Endothelial cell of umbilical vein (primary cell): ENCODE data around the gene SLC30A4. TPM values are rescaled to one million over a fixed set of nuclear protein-coding genes. Genes with fewer than 3 reads are reported as not detected.

ENCODE experiments used
- BruUV-seq: library from RNA; stranded (reverse); fragments of 400-500 nt; replicated peaks from 2 replicates; lab custom pipeline; 2021; lab: Mats Ljungman, UMichigan
- CTCF ChIA-PET: fragments of 300-600, 350-600 bp; sonication (Branson Sonifier 250); formaldehyde crosslinking; loops from one replicate; lab custom pipeline; 2021; ENCODE audit warnings: antibody characterized with exemption, inconsistent platforms; lab: Charles Lee
- POLR2A ChIA-PET: fragments of 300-600, 350-600 bp; sonication (Branson Sonifier 250); formaldehyde crosslinking; loops from one replicate; lab custom pipeline; 2021; ENCODE audit warnings: antibody characterized with exemption, inconsistent platforms; lab: Charles Lee
- DNase-seq: peaks from one replicate; pipeline ENCODE4 v3.0.0-alpha.2; 2011; ENCODE audit warnings: low read depth, low spot score
- FAIRE-seq: peaks from 2 replicates; lab custom pipeline; 2011; peaks lifted over from hg19 to GRCh38; lab: Jason Lieb, UNC
- H2AFZ ChIP-seq: 2 replicates; pipeline ENCODE4 v1.6.0; 2012; ENCODE audit warnings: low read depth, low read length, control low read depth, inconsistent platforms
- H3K27ac ChIP-seq: 2 replicates; pipeline ENCODE4 v1.5.1; 2011; ENCODE audit warnings: low read depth, mild to moderate bottlenecking, control low read depth, low read length, moderate library complexity; ENCODE audit not compliant: insufficient read depth
- H3K27me3 ChIP-seq, 2 experiments: 2 replicates each; pipeline versions ENCODE4 v1.6.0 to v1.6.1; 2011; ENCODE audit warnings: low read length in 2 of 2, mixed read lengths in 1 of 2; ENCODE audit not compliant: control insufficient read depth in 2 of 2, insufficient read depth in 2 of 2
- H3K36me3 ChIP-seq, 2 experiments: 2 replicates in 1 of 2; 3 replicates in 1 of 2; pipeline ENCODE4 v1.5.1; 2011; ENCODE audit warnings: low read length in 2 of 2, mild to moderate bottlenecking in 1 of 2, moderate library complexity in 1 of 2; ENCODE audit not compliant: control insufficient read depth in 2 of 2, insufficient read depth in 2 of 2; ENCODE audit errors: extremely low read depth in 1 of 2
- H3K4me1 ChIP-seq: 3 replicates; pipeline ENCODE4 v1.5.1; 2011; ENCODE audit warnings: mild to moderate bottlenecking, low read length; ENCODE audit not compliant: control insufficient read depth, insufficient read depth; ENCODE audit errors: extremely low read depth
- H3K4me2 ChIP-seq: 2 replicates; pipeline ENCODE4 v1.6.1; 2011; ENCODE audit warnings: low read length, control low read depth, mixed read lengths; ENCODE audit not compliant: insufficient read depth
- H3K4me3 ChIP-seq, 3 experiments: fragments of 200-600 bp in 1 of 3; sonication (generic), shearing (Covaris generic) in 1 of 3; replicated peaks in 1 of 3; 2 replicates each; pipeline ENCODE4 v1.5.1; 2011 to 2016; ENCODE audit warnings: control low read depth in 3 of 3, low read length in 3 of 3, mild to moderate bottlenecking in 2 of 3, inconsistent platforms in 1 of 3, low read depth in 1 of 3, moderate library complexity in 1 of 3; ENCODE audit not compliant: insufficient read depth in 1 of 3
- H3K79me2 ChIP-seq: 2 replicates; pipeline ENCODE4 v1.6.0; 2012; ENCODE audit warnings: low read length, inconsistent platforms; ENCODE audit not compliant: control insufficient read depth, insufficient read depth
- H3K9ac ChIP-seq: replicated peaks from 2 replicates; pipeline ENCODE3; 2011; ENCODE audit warnings: low read length, control low read depth; ENCODE audit not compliant: insufficient read depth; ENCODE audit errors: extremely low read depth
- H3K9me1 ChIP-seq: replicated peaks from 3 replicates; pipeline ENCODE4 v1.6.0; 2011; ENCODE audit warnings: mild to moderate bottlenecking, low read length; ENCODE audit not compliant: control insufficient read depth, insufficient read depth; ENCODE audit errors: extremely low read depth
- H3K9me3 ChIP-seq: replicated peaks from 2 replicates; pipeline ENCODE4 v1.5.1; 2012; ENCODE audit warnings: low read length, inconsistent platforms; ENCODE audit not compliant: control insufficient read depth, insufficient read depth
- H4K20me1 ChIP-seq: replicated peaks from 2 replicates; pipeline ENCODE3; 2011; ENCODE audit warnings: mild to moderate bottlenecking, low read length; ENCODE audit not compliant: control insufficient read depth, insufficient read depth; ENCODE audit errors: extremely low read depth
- EZH2 ChIP-seq: IDR thresholded peaks from 2 replicates; pipeline ENCODE4 v1.6.1; 2012; ENCODE audit warnings: borderline replicate concordance, low read depth, mild to moderate bottlenecking, moderate library complexity, low read length, inconsistent platforms; ENCODE audit not compliant: severe bottlenecking
- FOS ChIP-seq: IDR thresholded peaks from 2 replicates; pipeline ENCODE4 v1.6.1; 2011; ENCODE audit warnings: mild to moderate bottlenecking, low read length, moderate library complexity, borderline replicate concordance; ENCODE audit not compliant: insufficient read depth
- GATA2 ChIP-seq: IDR thresholded peaks from 2 replicates; pipeline ENCODE4 v1.7.0; 2011; ENCODE audit warnings: low read depth, mild to moderate bottlenecking, moderate library complexity, mixed read lengths, low read length; ENCODE audit not compliant: insufficient read length, insufficient read depth
- JUN ChIP-seq: IDR thresholded peaks from 2 replicates; pipeline ENCODE4 v1.6.1; 2011; ENCODE audit warnings: borderline replicate concordance, low read depth; ENCODE audit not compliant: insufficient read length, insufficient read depth
- MYC ChIP-seq: IDR thresholded peaks from one replicate; pipeline ENCODE4 v1.6.1; 2011; ENCODE audit warnings: mild to moderate bottlenecking, low read depth, low read length
- POLR2A ChIP-seq: IDR thresholded peaks from 2 replicates; pipeline ENCODE4 v1.6.1; 2012; ENCODE audit warnings: low read depth, mild to moderate bottlenecking, control low read depth, low read length
- POLR2AphosphoS5 ChIP-seq: IDR thresholded peaks from 2 replicates; pipeline ENCODE4 v1.6.1; 2012; ENCODE audit warnings: low read depth, mild to moderate bottlenecking, control low read depth, low read length, moderate library complexity; ENCODE audit not compliant: insufficient read depth
- dilution Hi-C: fragments of 300-500 bp; cut with MboI; formaldehyde crosslinking; loops from one replicate; pipeline ENCODE4 v1.15.0; 2019; ENCODE audit warnings: low sequenced_read_pairs; ENCODE audit not compliant: extremely low pct_ligation_motif_present
- intact Hi-C: fragments of 100-400 bp; cut with micrococcal nuclease; formaldehyde crosslinking; loops from one replicate; pipeline ENCODE4 v1.10.0; 2022
- polyA plus RNA-seq, 4 experiments: library from polyadenylated mRNA; depleted of rRNA in 3 of 4; stranded (reverse) in 3 of 4; unstranded in 1 of 4; fragments of >200 nt; gene quantifications; 2 replicates each; pipeline versions ENCODE4 v1.2.1 to v1.2.3, GENCODE V29; 2011 to 2012; ENCODE audit warnings: missing spikeins in 1 of 4
- total RNA-seq: library from RNA; stranded (reverse); gene quantifications from 2 replicates; pipeline ENCODE4 v1.2.3, GENCODE V29; 2021
- TF ChIP-seq, protein P1 (sequence below): IDR thresholded peaks from 2 replicates; pipeline ENCODE4 v1.6.1; 2011; ENCODE audit not compliant: insufficient read depth, insufficient read length
- TF ChIP-seq, protein P2 (sequence below), 2 donors: IDR thresholded peaks; 1 replicate in 1 of 2; 2 replicates in 1 of 2; pipeline ENCODE4 v1.5.1; 2011; ENCODE audit warnings: low read length in 2 of 2, mild to moderate bottlenecking in 2 of 2, moderate library complexity in 2 of 2, control low read depth in 1 of 2, inconsistent platforms in 1 of 2, low read depth in 1 of 2; ENCODE audit not compliant: insufficient read depth in 1 of 2; ENCODE audit errors: extremely low read depth in 1 of 2

SLC30A4 gene
- total and polyA plus RNA-seq, 2 donors (not counting 3 experiments of a cell fraction or from before 2014, with no cell fraction given) = 2.7 to 3.9 TPM

DNA sequence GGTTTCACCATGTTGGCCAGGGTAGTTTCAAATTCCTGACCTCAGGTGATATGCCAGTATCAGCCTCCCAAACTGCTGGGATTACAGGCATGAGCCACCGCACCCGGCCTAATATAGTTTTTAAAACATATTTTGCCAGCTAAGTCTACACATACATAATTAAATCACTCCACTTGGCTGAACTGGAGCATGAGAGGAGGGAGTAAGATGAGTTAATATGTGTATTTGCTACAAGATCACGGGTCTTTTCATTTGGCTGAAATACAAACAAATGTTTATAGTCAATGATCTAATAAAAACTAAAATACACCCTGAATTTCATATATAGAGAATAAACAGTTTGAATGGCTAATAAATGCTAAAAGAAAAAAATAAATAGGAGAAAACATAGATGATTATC, 25.3 kb downstream of the SLC30A4 start:
- no TSS peak for BruUV-seq
- H3K4me1 ChIP-seq = peaks cover 11% of the 10 kb centered on the region
- no peak for FAIRE-seq

DNA sequence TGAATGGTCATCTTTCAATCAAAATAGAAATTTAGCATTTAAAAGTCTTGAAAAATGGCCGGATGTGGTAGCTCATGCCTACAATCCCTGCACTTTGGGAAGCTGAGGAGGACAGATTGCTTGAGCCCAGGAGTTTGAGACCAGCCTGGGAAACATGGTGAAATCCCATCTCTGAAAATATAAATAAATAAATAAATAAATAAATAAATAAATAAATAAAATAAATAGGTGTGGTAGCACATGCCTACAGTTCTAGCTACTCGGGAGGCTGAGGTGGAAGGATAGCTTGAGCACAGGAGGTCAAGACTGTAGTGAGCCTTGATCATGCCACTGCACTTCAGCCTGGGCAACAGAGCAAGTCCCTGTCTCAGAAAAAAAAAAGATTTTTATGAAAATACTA, 25.9 kb downstream of the SLC30A4 start:
- H3K36me3 ChIP-seq = no peaks in the 10 kb centered on the region
- no peaks in the 10 kb centered on the region for H3K27me3 ChIP-seq
- POLR2A ChIA-PET = no interaction called here
- H3K27ac ChIP-seq = no peak overlapping the region
- peaks cover 11% of the 10 kb centered on the region for H3K4me1 ChIP-seq
- no peaks in the 10 kb centered on the region for H3K9me1 ChIP-seq
- H3K79me2 ChIP-seq = no peaks in the 10 kb centered on the region
- CTCF ChIA-PET = interaction anchor here (1.1 to 4.1 kb wide), 2 partner anchors 9 to 115 kb away, joined by 3 to 15 read pairs; no protein-coding TSS in a partner anchor
- no peak for DNase-seq
- no peak overlapping the region for H3K9ac ChIP-seq
- no TSS peak for BruUV-seq
- H4K20me1 ChIP-seq = no peaks in the 10 kb centered on the region
- FAIRE-seq = no peak
- no peaks in the 10 kb centered on the region for H3K9me3 ChIP-seq
- no peak overlapping the region for H2AFZ ChIP-seq
- intact Hi-C loops = no loop called here
- no peak overlapping the region for H3K4me2 ChIP-seq
- no peak for TF ChIP-seq EZH2
- TF ChIP-seq FOS = no peak
- TF ChIP-seq JUN = no peak
- TF ChIP-seq MYC = no peak
- TF ChIP-seq, protein P1, sequence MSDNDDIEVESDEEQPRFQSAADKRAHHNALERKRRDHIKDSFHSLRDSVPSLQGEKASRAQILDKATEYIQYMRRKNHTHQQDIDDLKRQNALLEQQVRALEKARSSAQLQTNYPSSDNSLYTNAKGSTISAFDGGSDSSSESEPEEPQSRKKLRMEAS = no peak
- TF ChIP-seq POLR2A = no peak
- TF ChIP-seq POLR2AphosphoS5 = no peak
- no peak for TF ChIP-seq GATA2
- TF ChIP-seq, protein P2, sequence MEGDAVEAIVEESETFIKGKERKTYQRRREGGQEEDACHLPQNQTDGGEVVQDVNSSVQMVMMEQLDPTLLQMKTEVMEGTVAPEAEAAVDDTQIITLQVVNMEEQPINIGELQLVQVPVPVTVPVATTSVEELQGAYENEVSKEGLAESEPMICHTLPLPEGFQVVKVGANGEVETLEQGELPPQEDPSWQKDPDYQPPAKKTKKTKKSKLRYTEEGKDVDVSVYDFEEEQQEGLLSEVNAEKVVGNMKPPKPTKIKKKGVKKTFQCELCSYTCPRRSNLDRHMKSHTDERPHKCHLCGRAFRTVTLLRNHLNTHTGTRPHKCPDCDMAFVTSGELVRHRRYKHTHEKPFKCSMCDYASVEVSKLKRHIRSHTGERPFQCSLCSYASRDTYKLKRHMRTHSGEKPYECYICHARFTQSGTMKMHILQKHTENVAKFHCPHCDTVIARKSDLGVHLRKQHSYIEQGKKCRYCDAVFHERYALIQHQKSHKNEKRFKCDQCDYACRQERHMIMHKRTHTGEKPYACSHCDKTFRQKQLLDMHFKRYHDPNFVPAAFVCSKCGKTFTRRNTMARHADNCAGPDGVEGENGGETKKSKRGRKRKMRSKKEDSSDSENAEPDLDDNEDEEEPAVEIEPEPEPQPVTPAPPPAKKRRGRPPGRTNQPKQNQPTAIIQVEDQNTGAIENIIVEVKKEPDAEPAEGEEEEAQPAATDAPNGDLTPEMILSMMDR (IDR thresholded peaks at IDR 0.05; ENCODE audit: extremely low read depth in 1 of 2, insufficient read depth in 1 of 2, low read depth in 1 of 2, low read length in 2 of 2) = no peak
- dilution Hi-C loops = no loop called here
- H3K4me3 ChIP-seq = no peak overlapping the region

More for the DNA sequence above, 25.3 kb downstream of the SLC30A4 start:
- no peak for DNase-seq
- dilution Hi-C loops = no loop called here
- ChIA-PET POLR2A (no interaction called here), CTCF (interaction anchor here (4.1 kb wide), 1 partner anchor 115 kb away, joined by 15 read pairs; no protein-coding TSS in a partner anchor)
- Histone ChIP-seq H3K27ac (no peak overlapping the region), H3K4me2 (no peak overlapping the region), H3K79me2 (no peaks in the 10 kb centered on the region), H2AFZ (no peak overlapping the region), H3K9ac (no peak overlapping the region), H4K20me1 (no peaks in the 10 kb centered on the region), H3K9me1 (no peaks in the 10 kb centered on the region), H3K9me3 (no peaks in the 10 kb centered on the region), H3K27me3 (no peaks in the 10 kb centered on the region), H3K36me3 (no peaks in the 10 kb centered on the region), H3K4me3 (no peak overlapping the region)
- intact Hi-C loops = no loop called here
- TF ChIP-seq, protein P2 (IDR thresholded peaks at IDR 0.05; ENCODE audit: extremely low read depth in 1 of 2, insufficient read depth in 1 of 2, low read depth in 1 of 2, low read length in 2 of 2) = no peak
- TF ChIP-seq POLR2AphosphoS5 = no peak
- no peak for TF ChIP-seq MYC
